ENCODE results near the gene SLC30A5.

DNA sequence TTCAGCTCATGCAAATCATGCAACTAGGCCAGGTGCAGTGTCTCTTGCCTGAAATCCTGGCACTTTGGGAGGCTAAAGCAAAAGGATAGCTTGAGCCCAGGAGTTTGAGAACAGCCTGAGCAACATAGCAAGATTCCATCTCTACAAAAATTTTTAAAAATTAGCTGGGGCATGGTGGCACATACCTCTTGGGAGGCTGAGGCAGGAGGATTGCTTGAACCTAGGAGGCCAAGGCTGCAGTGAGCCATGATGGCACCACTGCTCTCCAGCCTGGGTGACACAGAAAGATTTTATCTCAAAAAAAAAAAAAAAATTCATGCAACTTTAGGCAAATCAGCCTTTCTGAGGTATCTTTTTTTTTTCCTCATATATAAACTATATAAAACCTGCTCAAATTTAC, 37.5 kb downstream of the SLC30A5 start:
- TF ChIP-seq, protein P1, sequence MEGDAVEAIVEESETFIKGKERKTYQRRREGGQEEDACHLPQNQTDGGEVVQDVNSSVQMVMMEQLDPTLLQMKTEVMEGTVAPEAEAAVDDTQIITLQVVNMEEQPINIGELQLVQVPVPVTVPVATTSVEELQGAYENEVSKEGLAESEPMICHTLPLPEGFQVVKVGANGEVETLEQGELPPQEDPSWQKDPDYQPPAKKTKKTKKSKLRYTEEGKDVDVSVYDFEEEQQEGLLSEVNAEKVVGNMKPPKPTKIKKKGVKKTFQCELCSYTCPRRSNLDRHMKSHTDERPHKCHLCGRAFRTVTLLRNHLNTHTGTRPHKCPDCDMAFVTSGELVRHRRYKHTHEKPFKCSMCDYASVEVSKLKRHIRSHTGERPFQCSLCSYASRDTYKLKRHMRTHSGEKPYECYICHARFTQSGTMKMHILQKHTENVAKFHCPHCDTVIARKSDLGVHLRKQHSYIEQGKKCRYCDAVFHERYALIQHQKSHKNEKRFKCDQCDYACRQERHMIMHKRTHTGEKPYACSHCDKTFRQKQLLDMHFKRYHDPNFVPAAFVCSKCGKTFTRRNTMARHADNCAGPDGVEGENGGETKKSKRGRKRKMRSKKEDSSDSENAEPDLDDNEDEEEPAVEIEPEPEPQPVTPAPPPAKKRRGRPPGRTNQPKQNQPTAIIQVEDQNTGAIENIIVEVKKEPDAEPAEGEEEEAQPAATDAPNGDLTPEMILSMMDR (IDR thresholded peaks at IDR 0.05) = no peak
- TF ChIP-seq EP300 (IDR thresholded peaks at IDR 0.05) = no peak
- TF ChIP-seq POLR2AphosphoS5 (IDR thresholded peaks at IDR 0.05) = no peak

All from sigmoid colon (tissue), 4 donors.